ENCODE measurements around the gene FGF3. TPM values are rescaled to one million over a fixed set of nuclear protein-coding genes. Genes with fewer than 3 reads are reported as not detected.

Gene FGF3
- not detected in 2 replicates for total RNA-seq (2012; rRNA removed)

DNA sequence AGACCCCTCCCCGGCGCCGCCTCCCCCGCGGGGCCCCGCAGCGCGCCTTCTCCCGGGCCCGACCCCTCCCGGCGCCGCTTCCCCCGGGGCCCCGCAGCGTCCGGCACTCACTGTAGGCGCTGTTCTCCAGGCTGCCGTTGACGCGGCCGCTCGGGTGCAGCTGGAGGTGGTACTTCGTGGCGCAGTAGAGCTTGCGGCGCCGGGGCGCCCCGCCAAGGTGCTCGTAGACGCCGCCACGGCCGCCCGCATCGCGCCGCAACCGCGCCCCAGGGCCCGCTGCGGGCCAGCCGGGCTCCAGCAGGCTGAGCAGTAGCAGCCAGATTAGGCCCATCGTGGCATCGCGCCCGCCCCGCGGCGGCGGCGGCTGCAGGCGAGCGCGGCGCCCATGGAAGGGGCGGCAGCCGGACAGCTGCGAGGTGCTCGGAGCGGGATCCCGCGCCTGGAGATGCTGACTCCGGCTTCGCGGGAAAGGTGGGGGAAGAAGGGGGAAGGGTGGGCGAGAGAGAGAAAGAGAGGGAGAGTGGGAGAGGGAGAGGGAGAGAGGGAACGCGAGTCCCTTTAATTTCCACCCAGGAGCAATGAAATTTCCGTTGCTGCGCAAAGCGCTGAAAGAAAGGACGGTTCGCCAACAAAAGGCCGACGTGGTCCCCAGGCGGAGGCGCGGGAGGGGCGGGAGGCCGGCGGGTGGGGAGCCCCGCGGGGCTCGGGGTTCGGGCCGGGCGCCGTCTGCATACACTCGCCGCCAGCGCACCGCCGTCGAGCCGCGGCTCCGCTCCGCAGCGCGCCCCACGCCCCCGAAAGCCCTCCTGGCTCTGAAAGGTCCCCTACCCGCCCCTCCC, at the start of gene FGF3:
Gene FGF3 (minus strand): TSS at position 814 of the 839 bp plus-strand sequence. CDS start 483 bp downstream, at position 331.
- no peak within 1 kb of the TSS for H3K4me3 ChIP-seq (ENCODE audit: low read length)
- no peaks in the 10 kb centered on the region for H3K9me3 ChIP-seq (replicated peaks; ENCODE audit: low read length)
- no peaks in the 10 kb centered on the region for H3K36me3 ChIP-seq (ENCODE audit: insufficient read depth, low read length)
- no peak within 1 kb of the TSS for H3K4me2 ChIP-seq (ENCODE audit: low read length)
- peaks cover 75% of the 10 kb centered on the region for H3K27me3 ChIP-seq (ENCODE audit: control insufficient read depth, insufficient read depth, low read length)
- no peaks in the 10 kb centered on the region for H3K4me1 ChIP-seq (ENCODE audit: control insufficient read depth, insufficient read depth, low read length)
- H3K9ac ChIP-seq (ENCODE audit: low read depth, low read length): no peak within 1 kb of the TSS

DNA sequence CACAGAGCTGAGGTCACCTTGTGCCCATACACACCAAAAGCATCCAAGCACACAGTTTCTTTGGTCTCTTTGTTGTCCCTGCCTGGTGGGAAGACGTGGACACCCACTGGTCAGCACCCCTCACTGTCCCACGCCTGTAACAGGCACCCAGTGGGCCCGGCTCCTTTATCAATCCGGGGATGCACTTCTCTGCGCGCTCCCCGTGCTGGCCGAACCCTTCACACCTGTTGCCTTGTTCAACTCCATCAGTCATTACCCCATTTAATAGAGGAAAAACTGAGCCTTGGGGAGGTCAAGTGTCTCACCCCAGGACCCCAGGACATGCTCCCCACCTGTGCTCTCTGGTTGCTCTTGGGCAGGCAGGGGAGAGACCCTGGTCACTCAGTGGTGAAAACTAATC, 49.7 kb upstream of the FGF3 start:
- Histone ChIP-seq H3K4me1 (ENCODE audit: control insufficient read depth, insufficient read depth, low read length) (peaks cover 13% of the 10 kb centered on the region), H3K36me3 (ENCODE audit: insufficient read depth, low read length) (no peaks in the 10 kb centered on the region), H3K4me3 (ENCODE audit: low read length) (no peak overlapping the region), H3K27me3 (ENCODE audit: control insufficient read depth, insufficient read depth, low read length) (peaks cover 36% of the 10 kb centered on the region), H3K9me3 (replicated peaks; ENCODE audit: low read length) (no peaks in the 10 kb centered on the region), H3K4me2 (ENCODE audit: low read length) (no peak overlapping the region), H3K9ac (ENCODE audit: low read depth, low read length) (no peak overlapping the region)

DNA sequence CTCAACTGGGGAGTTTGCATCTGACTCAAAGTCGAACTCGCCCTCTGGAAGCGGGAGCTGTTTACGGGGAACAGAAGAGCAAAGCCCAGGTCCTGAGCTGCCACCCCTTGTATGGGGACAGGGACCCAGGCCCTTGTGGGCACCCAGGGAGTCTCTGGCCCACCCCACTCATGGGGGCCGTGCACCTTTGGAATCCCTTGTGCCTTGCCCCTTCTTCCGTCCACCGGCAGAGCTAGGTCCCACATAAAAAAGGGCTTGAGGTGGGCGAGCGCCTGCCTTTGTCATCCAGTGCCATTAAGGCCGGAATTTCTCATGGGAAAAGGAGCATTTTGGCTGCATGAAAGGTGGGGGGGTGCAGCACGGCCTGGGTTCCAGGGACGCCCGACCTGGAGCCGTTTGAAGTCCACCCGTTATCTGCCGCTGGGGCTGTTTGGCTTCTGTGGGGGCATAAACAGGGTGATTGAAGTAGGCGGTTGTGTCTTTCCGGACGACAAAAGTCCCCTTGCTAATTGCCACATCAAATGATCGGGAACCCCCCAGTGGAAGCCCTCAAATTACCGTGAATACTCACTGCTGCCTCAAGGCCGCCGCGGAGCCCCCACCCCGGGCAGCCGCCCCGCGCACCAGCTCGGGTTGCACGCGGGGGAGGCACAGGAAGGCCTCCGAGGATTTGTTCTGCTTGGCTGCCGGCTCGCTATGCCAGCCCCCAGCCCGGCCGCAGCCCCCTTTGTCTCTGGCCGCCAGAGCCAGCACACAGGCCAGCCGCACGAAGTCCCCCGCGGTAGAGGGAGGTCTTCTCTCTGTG, 49.0 kb upstream of the FGF3 start:
- Histone ChIP-seq H3K9me3 (replicated peaks; ENCODE audit: low read length) (no peaks in the 10 kb centered on the region), H3K9ac (ENCODE audit: low read depth, low read length) (no peak overlapping the region), H3K4me3 (ENCODE audit: low read length) (no peak overlapping the region), H3K4me1 (ENCODE audit: control insufficient read depth, insufficient read depth, low read length) (peaks cover 13% of the 10 kb centered on the region), H3K27me3 (ENCODE audit: control insufficient read depth, insufficient read depth, low read length) (peaks cover 29% of the 10 kb centered on the region), H3K4me2 (ENCODE audit: low read length) (peak overlapping the region; percentile 5), H3K36me3 (ENCODE audit: insufficient read depth, low read length) (no peaks in the 10 kb centered on the region)

DNA sequence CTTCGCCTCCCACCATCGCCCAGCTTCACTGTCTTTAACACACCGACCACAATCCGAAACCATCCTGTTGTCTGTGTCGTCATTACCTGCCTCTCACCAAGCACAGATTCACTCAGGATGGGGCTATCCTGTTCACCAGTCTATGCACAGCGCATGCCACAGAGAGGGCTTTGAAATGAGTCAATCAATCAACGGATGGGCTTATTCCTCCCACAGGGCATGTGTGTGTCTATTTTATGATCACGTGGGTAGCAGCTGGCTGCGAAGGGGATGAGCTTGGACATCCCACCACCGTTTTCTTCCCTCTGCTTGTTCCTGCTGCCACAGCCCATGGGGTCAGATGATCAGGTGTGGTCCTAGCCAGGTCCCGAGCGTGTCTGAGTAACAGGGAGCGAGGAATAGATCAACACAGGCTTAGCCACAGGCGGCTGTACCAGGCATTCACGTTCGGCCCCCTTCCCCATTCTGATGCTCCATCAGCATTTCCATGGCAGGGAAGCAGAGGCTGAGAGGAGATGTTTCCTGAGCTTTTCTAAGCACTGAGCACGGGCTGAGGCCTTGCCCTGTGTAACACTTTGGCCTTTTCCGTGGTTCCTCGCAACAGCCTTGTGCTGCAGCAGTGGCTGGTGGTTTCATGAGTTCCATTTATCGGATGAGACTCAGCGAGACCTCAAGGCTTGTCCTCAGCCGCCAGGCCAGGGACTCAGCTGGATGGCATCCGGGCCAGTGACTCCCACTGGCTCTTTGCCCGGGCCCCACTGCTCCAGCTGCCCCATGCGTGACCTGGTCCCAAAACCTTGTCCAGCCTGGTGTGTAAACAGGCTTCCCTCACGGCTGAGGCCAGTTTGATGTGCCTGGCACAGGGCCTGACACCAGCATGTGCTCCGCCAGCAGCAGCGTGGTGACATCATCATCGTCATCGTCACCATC, 48.1 kb upstream of the FGF3 start:
- Histone ChIP-seq H3K4me2 (ENCODE audit: low read length) (peak overlapping the region; percentile 5), H3K9me3 (replicated peaks; ENCODE audit: low read length) (no peaks in the 10 kb centered on the region), H3K4me3 (ENCODE audit: low read length) (no peak overlapping the region), H3K9ac (ENCODE audit: low read depth, low read length) (no peak overlapping the region), H3K4me1 (ENCODE audit: control insufficient read depth, insufficient read depth, low read length) (peaks cover 13% of the 10 kb centered on the region), H3K36me3 (ENCODE audit: insufficient read depth, low read length) (no peaks in the 10 kb centered on the region), H3K27me3 (ENCODE audit: control insufficient read depth, insufficient read depth, low read length) (peaks cover 33% of the 10 kb centered on the region)

DNA sequence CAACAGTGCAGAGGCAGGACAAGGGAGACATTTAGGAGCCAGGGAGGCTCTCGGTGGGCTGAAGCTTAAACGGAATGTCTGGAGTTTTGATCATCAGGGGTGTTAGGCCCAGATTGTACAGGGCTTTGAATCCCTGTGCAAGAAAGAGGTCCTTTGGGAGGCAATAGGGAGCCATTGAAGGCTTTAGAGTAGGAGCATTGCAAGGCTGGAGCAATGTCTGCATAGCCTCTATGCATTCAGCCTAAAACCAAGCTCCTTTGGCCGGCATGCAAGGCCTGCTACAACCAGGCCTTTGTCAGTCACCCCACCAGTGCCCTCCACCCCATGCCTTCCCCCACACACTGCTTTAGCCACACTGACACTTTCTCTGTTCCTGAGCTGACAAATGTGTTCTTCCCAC, 47.4 kb upstream of the FGF3 start:
- H3K27me3 ChIP-seq (ENCODE audit: control insufficient read depth, insufficient read depth, low read length): peaks cover 34% of the 10 kb centered on the region
- H3K36me3 ChIP-seq (ENCODE audit: insufficient read depth, low read length): no peaks in the 10 kb centered on the region
- no peaks in the 10 kb centered on the region for H3K9me3 ChIP-seq (replicated peaks; ENCODE audit: low read length)
- no peak overlapping the region for H3K9ac ChIP-seq (ENCODE audit: low read depth, low read length)
- H3K4me1 ChIP-seq (ENCODE audit: control insufficient read depth, insufficient read depth, low read length): peaks cover 13% of the 10 kb centered on the region
- H3K4me3 ChIP-seq (ENCODE audit: low read length): no peak overlapping the region
- no peak overlapping the region for H3K4me2 ChIP-seq (ENCODE audit: low read length)

DNA sequence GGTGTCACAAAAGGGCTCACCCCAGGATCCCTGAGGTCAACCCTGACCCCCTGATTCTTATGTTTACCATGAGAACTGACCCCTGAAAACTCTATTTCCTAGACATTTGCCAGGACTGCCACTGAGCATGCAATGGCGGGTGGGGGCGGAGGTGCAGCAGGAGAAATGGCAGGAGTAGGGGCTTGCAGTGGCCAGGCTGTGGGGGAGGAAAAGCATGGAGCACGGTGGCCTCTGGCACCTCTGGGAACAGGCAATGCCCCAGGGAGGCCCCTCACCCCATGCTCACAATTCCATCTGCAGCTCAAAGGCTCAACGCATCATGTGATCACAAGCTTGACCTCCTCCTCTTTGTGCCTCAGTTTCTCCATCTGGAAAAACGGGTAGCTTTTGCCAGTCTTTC, 46.5 kb upstream of the FGF3 start:
- no peaks in the 10 kb centered on the region for H3K36me3 ChIP-seq (ENCODE audit: insufficient read depth, low read length)
- no peak overlapping the region for H3K9ac ChIP-seq (ENCODE audit: low read depth, low read length)
- H3K9me3 ChIP-seq (replicated peaks; ENCODE audit: low read length): no peaks in the 10 kb centered on the region
- H3K4me3 ChIP-seq (ENCODE audit: low read length): no peak overlapping the region
- H3K27me3 ChIP-seq (ENCODE audit: control insufficient read depth, insufficient read depth, low read length): peaks cover 42% of the 10 kb centered on the region
- peaks cover 13% of the 10 kb centered on the region for H3K4me1 ChIP-seq (ENCODE audit: control insufficient read depth, insufficient read depth, low read length)
- H3K4me2 ChIP-seq (ENCODE audit: low read length): no peak overlapping the region

DNA sequence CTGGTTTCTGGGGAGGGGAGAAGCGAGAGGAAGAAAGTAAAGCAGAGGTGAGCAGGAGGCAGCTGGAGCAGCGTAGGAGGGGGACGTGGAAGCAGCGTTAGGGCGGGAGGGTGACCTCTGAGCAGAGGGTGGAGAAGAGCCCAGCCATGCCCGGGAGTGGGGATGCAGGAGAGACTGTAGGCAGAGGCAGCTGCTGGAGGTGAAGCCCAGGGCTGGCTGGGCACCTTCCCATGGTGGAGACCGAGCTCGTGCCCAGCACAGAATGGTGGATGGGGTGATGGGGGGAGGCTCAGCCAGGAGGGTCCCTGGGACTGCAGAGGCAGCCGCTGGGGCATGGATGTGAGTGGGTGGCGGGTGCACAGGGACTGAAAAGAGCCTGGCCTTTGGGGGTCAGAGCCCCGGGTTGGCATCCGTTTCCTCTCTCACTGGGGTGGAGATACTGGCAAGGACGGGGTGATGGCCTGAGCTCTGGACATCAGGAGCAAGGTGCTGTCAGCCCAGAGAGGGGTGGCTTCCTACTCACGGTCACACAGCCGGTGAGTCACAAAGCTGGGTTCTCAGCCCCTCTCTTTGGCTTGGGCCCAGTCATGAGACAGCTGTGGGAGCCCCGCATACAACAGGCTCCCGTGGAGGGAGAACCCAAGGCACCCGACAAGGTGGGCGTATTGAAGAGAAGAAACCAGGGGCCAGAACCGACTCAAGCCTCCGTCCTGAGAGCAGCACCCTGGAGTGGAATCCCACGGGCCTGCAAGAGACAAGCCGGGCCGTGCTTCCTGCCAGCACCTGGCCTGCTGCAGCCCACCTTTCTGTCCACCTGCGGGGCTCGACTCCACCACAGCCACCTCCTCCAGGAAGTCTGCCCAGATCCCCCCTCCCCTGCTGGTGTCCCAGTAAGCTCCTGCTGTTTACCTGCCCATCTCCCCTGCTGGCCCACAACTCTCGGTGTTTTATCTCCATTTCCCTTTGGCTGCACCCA, 45.8 kb upstream of the FGF3 start:
- H3K9me3 ChIP-seq (replicated peaks; ENCODE audit: low read length): no peaks in the 10 kb centered on the region
- peaks cover 49% of the 10 kb centered on the region for H3K27me3 ChIP-seq (ENCODE audit: control insufficient read depth, insufficient read depth, low read length)
- no peaks in the 10 kb centered on the region for H3K36me3 ChIP-seq (ENCODE audit: insufficient read depth, low read length)
- H3K4me3 ChIP-seq (ENCODE audit: low read length): no peak overlapping the region
- H3K9ac ChIP-seq (ENCODE audit: low read depth, low read length): no peak overlapping the region
- H3K4me2 ChIP-seq (ENCODE audit: low read length): no peak overlapping the region
- H3K4me1 ChIP-seq (ENCODE audit: control insufficient read depth, insufficient read depth, low read length): peaks cover 13% of the 10 kb centered on the region

DNA sequence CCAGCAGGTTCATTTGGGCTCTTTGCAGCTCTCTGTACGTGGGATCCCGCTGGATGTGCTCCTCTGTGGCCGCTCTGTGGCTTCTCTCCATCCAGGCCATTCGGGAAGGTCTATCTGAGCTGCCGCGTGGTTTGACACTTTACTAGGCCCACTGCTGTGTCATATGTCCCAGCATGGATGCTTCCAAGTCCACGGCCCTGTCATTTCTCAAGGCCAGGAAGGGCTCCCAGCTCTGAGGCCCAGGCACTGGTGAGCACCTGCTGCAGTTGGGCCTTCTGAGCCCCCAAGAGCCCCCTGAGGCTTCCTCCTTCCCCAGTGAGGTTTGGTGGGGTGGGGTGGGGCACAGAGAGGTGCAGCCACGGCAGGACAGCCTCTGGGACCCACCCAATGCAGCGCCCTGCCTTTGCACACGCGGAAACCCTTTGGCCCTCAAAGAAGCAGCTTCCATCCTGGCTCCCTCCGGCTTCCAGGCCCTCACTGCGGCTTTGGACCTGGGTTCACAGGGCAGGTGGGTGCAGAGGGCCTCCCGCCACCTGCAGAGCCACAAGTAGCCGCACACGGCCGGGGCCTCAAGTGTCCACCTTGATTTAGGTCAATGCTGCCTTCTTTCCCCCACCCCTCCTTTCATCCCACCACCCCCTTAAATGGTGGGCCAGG, 44.5 kb upstream of the FGF3 start:
- Histone ChIP-seq H3K36me3 (ENCODE audit: insufficient read depth, low read length) (no peaks in the 10 kb centered on the region), H3K9me3 (replicated peaks; ENCODE audit: low read length) (no peaks in the 10 kb centered on the region), H3K4me1 (ENCODE audit: control insufficient read depth, insufficient read depth, low read length) (peaks cover 13% of the 10 kb centered on the region), H3K9ac (ENCODE audit: low read depth, low read length) (no peak overlapping the region), H3K4me2 (ENCODE audit: low read length) (no peak overlapping the region), H3K4me3 (ENCODE audit: low read length) (no peak overlapping the region), H3K27me3 (ENCODE audit: control insufficient read depth, insufficient read depth, low read length) (peaks cover 43% of the 10 kb centered on the region)

DNA sequence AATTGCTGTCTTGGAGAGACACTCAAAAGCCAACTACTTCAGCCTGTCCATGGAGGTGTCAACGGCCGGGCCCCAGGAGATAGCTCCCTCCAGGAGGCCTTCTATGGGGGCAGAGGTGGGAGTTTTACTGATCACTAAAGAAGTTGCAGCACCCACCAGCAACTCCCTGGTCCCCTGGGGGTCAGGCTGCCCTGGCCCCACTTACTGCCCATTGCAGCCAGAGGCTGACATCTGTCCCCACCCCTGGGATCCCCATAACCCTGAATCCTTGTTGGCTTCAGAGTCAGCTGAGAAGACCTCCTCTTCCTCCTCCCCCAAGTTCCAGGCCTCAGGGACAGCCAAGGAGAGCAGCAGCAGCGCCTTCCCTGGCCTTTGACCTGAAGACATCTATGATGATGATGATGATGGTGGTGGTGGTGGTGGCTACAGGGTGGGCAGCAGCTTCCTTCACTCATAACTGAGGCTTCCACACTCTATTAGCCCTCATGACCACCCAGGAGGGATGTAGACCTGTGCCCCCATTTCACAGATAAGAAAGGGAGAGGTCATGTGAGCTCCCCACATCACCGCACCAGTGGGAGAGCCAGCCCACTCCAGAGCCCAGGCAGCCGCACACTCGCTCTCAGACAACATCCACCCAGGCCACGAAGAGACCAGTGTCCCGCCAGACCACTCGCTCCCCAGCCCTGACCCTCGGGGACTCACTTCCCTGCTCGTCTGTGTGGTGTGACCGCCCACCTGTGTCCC, 43.8 kb upstream of the FGF3 start:
- H3K4me2 ChIP-seq (ENCODE audit: low read length): no peak overlapping the region
- H3K4me3 ChIP-seq (ENCODE audit: low read length): no peak overlapping the region
- H3K9ac ChIP-seq (ENCODE audit: low read depth, low read length): no peak overlapping the region
- peaks cover 37% of the 10 kb centered on the region for H3K27me3 ChIP-seq (ENCODE audit: control insufficient read depth, insufficient read depth, low read length)
- H3K4me1 ChIP-seq (ENCODE audit: control insufficient read depth, insufficient read depth, low read length): peaks cover 8% of the 10 kb centered on the region
- H3K9me3 ChIP-seq (replicated peaks; ENCODE audit: low read length): no peaks in the 10 kb centered on the region
- H3K36me3 ChIP-seq (ENCODE audit: insufficient read depth, low read length): no peaks in the 10 kb centered on the region
